Measurements from ENCODE around the gene FEM1A. TPM values are rescaled to one million over a fixed set of nuclear protein-coding genes. Genes with fewer than 3 reads are reported as not detected.

Gene FEM1A
- total and polyA plus RNA-seq, 10 of the 15 experiments (the other 5 are each of a cell fraction or from before 2014, with no cell fraction given), result 0.27 to 17.4 (median 3.8) TPM

GRCh38 chr19:4806384-4806783 is 14.8 kb downstream of the FEM1A start:
- in situ Hi-C loops (cut with MboI) (loop anchor here (5.0 kb wide), 3 partner anchors 46 to 226 kb away; no protein-coding TSS in a partner anchor), intact Hi-C loops (cut with micrococcal nuclease; ENCODE audit: unreplicated experiment) (no loop called here)
- Histone ChIP-seq H3K4me3 (no peak overlapping the region), H4K20me1 (ENCODE audit: control insufficient read depth, insufficient read depth) (no peaks in the 10 kb centered on the region), H3K36me3 (ENCODE audit: control insufficient read depth in 2 of 2, insufficient read depth in 2 of 2, low read length in 1 of 2) (no peaks in the 10 kb centered on the region), H3K9me3 (replicated peaks; ENCODE audit: control insufficient read depth, insufficient read depth, low read length) (no peaks in the 10 kb centered on the region), H2AFZ (ENCODE audit: control insufficient read depth, low read depth, low read length) (no peak overlapping the region), H3K9ac (ENCODE audit: control insufficient read depth, insufficient read depth, low read length) (no peak overlapping the region), H3K4me2 (ENCODE audit: control insufficient read depth, insufficient read depth) (no peak overlapping the region), H3K79me2 (ENCODE audit: control insufficient read depth, insufficient read depth, low read length) (no peaks in the 10 kb centered on the region), H3K27ac (ENCODE audit: control insufficient read depth, insufficient read depth) (no peak overlapping the region), H3K27me3 (replicated peaks in 1 of 2; ENCODE audit: control insufficient read depth in 2 of 2, insufficient read depth in 2 of 2, low read length in 1 of 2) (no peaks in the 10 kb centered on the region), H3K4me1 (ENCODE audit: control insufficient read depth, insufficient read depth, low read length) (peaks cover 6% of the 10 kb centered on the region)
- no TSS peak for BruUV-seq (replicated peaks)
- WGBS (ENCODE audit: insufficient coverage, insufficient replicate concordance, low lambda C conversion rate, missing lambda C conversion rate), result 60% methylated on average over 6 of the region's 6 CpGs
- TF ChIP-seq ZNF274 (IDR thresholded peaks at IDR 0.05; ENCODE audit: insufficient read depth, insufficient read length) (no peak), CBFB (IDR thresholded peaks at IDR 0.05; ENCODE audit: low read depth) (no peak), LARP7 (IDR thresholded peaks at IDR 0.05) (no peak), NFYA (IDR thresholded peaks at IDR 0.05; ENCODE audit: borderline replicate concordance, low read depth, low read length) (no peak), USF1 (IDR thresholded peaks at IDR 0.05; ENCODE audit: borderline replicate concordance, extremely low read length, insufficient read depth, low read depth, low read length) (no peak), BCL11A (IDR thresholded peaks at IDR 0.05; ENCODE audit: low read depth, low read length) (no peak), ZNF217 (IDR thresholded peaks at IDR 0.05) (no peak), KLF5 (IDR thresholded peaks at IDR 0.05; ENCODE audit: partially characterized antibody) (no peak), PML (IDR thresholded peaks at IDR 0.05; ENCODE audit: low read length) (no peak), BHLHE40 (IDR thresholded peaks at IDR 0.05; ENCODE audit: borderline replicate concordance in 1 of 2, low read depth in 2 of 2, low read length in 1 of 2) (no peak), ATF2 (IDR thresholded peaks at IDR 0.05; ENCODE audit: low read length) (no peak), ETV6 (conservative IDR thresholded peaks at IDR 0.05 in 1 of 2, IDR thresholded peaks at IDR 0.05 in 1 of 2; ENCODE audit: borderline replicate concordance in 1 of 2, low read depth in 1 of 2) (no peak)
- no peak for FAIRE-seq
- POLR2A ChIA-PET, result no interaction called here
- CTCF ChIA-PET, result interaction anchor here (0.8 to 11.0 kb wide), 6 partner anchors 45 to 225 kb away, joined by 3 to 346 read pairs (median 5); no protein-coding TSS in a partner anchor
- SMC1A ChIA-PET (ENCODE audit: uncharacterized antibody, unreplicated experiment), result interaction anchor here (2.5 kb wide), 1 partner anchor 61 kb away, joined by 8 read pairs; the partner anchor contains the start of gene PLIN3
- RAD21 ChIA-PET (ENCODE audit: unreplicated experiment), result interaction anchor here (1.3 to 1.5 kb wide), 3 partner anchors 15 to 105 kb away, joined by 4 to 6 read pairs (median 4); no protein-coding TSS in a partner anchor
- no peak for ATAC-seq
- no peak for DNase-seq (ENCODE audit: low read depth, low spot score)

All from GM12878 (cell line).